Caki2 (cell line): ENCODE measurements around the gene DUSP16. TPM values are rescaled to one million over a fixed set of nuclear protein-coding genes. Genes with fewer than 3 reads are reported as not detected.

Experiments
- DNase-seq: peaks from one replicate; pipeline ENCODE4 v3.0.0-alpha.2; 2015; ENCODE audit warnings: low read depth
- in situ Hi-C: cut with HindIII; loops from 2 replicates; pipeline ENCODE4 v1.10.0; 2016; ENCODE audit warnings: low sequenced_read_pairs, low pct_unique_long_range_greater_than_20kb, mixed read lengths
- total RNA-seq: library from RNA; depleted of rRNA; stranded (reverse); fragments of >200 nt; shearing (Covaris generic); gene quantifications from 2 replicates; pipeline ENCODE4 v1.2.3, GENCODE V29; 2014; ENCODE audit warnings: low replicate concordance

The DUSP16 gene
- total RNA-seq, 1 experiment from 2014 or later = 9.9 TPM

GRCh38 chr12:12555656-12556055 lies 7.0 kb downstream of the DUSP16 start:
- in situ Hi-C loops = no loop called here

GRCh38 chr12:12553208-12553785 lies 9.4 kb downstream of the DUSP16 start:
- in situ Hi-C loops = no loop called here
- DNase-seq = no peak

More at GRCh38 chr12:12555656-12556055, 7.0 kb downstream of the DUSP16 start:
- DNase-seq = no peak

GRCh38 chr12:12551115-12551514 lies 11.5 kb downstream of the DUSP16 start:
- in situ Hi-C loops = no loop called here

GRCh38 chr12:12550277-12550676 lies 12.4 kb downstream of the DUSP16 start:
- no peak for DNase-seq
- in situ Hi-C loops = no loop called here

More at GRCh38 chr12:12551115-12551514, 11.5 kb downstream of the DUSP16 start:
- DNase-seq = peak; percentile 43

- DNase-seq = no peak
- in situ Hi-C loops = no loop called here
Observed at GRCh38 chr12:12549426-12549825, 13.2 kb downstream of the DUSP16 start.

- no peak for DNase-seq
- in situ Hi-C loops = no loop called here
Observed at GRCh38 chr12:12548713-12549112, 13.9 kb downstream of the DUSP16 start.

- peak; percentile 84 for DNase-seq
- in situ Hi-C loops = no loop called here
Observed at GRCh38 chr12:12546314-12546772, 16.3 kb downstream of the DUSP16 start.

GRCh38 chr12:12543959-12544358 lies 18.7 kb downstream of the DUSP16 start:
- in situ Hi-C loops = no loop called here
- DNase-seq = no peak

GRCh38 chr12:12542964-12543363 lies 19.7 kb downstream of the DUSP16 start:
- DNase-seq = no peak
- in situ Hi-C loops = no loop called here

GRCh38 chr12:12542286-12542685 lies 20.4 kb downstream of the DUSP16 start:
- in situ Hi-C loops = no loop called here
- DNase-seq = no peak

- DNase-seq = no peak
- in situ Hi-C loops = no loop called here
Observed at GRCh38 chr12:12541782-12542181, 20.9 kb downstream of the DUSP16 start.

GRCh38 chr12:12540261-12541013 lies 22.2 kb downstream of the DUSP16 start:
- in situ Hi-C loops = no loop called here
- DNase-seq = no peak

- in situ Hi-C loops = no loop called here
- DNase-seq = peak; percentile 80
Observed at GRCh38 chr12:12539028-12539810, 23.4 kb downstream of the DUSP16 start.

GRCh38 chr12:12538535-12538934 lies 24.1 kb downstream of the DUSP16 start:
- no peak for DNase-seq
- in situ Hi-C loops = no loop called here

GRCh38 chr12:12537421-12537820 lies 25.2 kb downstream of the DUSP16 start:
- no peak for DNase-seq
- in situ Hi-C loops = no loop called here

- in situ Hi-C loops = no loop called here
- DNase-seq = no peak
Observed at GRCh38 chr12:12534975-12535374, 27.7 kb downstream of the DUSP16 start.

- DNase-seq = no peak
- in situ Hi-C loops = no loop called here
Observed at GRCh38 chr12:12534166-12534866, 28.3 kb downstream of the DUSP16 start.

GRCh38 chr12:12533238-12533829 lies 29.3 kb downstream of the DUSP16 start:
- in situ Hi-C loops = no loop called here
- DNase-seq = no peak
